GM10847 (cell line): Measurements from ENCODE around the gene EPHB1.

Source experiments
- POLR2A ChIP-seq: IDR thresholded peaks from 2 replicates; pipeline ENCODE4 v1.6.1; 2011; ENCODE audit not compliant: insufficient read length; ENCODE audit errors: extremely low read depth

The EPHB1 gene

DNA sequence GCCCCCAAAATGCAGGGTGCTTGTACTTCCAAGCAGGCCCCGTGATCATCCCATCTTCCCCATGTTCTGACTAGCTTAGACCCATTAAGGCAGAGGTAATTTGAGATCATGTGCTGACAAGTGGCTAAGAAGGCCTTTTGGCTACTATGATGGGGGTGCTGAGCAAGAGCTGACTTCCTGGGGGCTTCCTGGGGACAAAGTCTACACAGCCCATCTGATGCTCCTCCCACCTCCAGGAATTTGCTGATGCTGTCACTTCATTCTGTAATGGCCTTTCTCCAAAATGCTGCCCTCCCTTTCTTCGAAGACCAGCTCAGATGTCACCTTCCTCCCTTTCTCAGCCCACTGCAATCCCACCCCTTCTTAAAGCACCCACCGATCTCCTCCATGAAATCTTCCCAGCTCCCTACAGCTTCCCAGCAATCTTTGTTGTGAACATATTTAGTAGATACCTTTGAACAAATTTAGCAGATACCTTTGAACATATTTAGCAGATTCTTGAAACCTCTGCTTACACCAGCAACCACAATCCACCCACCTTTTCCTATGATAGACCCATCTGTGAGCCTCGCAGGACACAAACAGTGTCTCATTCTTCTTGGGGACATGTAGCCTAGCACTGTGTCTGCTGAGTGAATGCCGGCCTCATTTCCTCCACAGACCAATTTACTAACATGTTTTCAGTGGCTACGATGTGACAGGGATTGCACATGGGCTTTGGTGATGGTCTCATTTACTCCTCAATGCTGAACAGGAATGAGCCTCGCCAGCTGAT is 223.3 kb downstream of the EPHB1 start:
- TF ChIP-seq POLR2A, result no peak

DNA sequence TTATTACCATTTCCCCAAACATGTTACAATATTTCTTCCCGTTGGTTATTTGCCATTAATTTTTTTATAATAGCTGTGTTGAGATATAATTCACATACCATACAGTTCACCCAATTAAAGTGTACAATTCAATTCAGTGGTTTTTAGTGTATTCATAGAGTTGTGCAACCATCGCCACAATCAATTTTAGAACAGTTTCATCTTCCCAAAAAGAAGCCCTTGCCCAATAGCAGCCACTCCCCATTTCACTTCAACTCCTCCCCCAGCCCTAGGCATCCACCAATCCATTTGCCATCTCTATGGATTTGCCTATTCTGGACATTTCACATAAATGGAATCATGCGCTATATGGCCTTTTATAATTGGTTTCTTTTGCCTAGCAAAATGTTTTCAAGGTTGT is 225.1 kb downstream of the EPHB1 start:
- TF ChIP-seq POLR2A, result no peak

DNA sequence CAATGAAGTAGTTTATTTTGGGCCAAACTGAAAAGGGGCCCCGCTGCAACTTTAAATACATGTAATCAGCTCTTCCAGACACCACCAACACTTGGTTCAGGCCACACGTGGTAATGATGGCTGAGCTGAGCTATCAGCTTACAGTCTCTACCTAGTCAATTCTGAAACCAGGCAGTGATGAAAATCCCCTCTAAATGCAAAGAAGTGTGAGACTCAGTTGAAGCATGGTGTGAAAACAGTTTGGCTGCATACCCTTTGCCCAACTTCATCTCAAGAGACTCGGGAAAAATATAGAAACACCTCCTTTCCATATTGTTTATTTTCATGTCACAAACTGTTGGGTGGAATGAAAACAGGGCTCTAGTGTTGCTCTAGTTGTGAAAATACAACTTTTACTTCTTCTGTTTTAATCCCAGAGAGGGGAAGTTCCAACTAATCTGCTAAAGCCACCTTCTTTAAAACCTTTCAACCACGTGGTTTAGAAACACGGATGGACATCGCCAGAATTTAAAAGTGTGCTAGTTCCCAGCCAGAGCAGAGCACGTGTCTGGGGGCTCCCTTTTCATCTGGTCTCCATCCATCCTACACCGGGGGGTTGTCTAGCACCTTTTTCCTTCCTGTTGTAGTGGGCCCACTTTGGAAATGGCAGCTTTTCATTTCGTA is 229.1 kb downstream of the EPHB1 start:
- no peak for TF ChIP-seq POLR2A

DNA sequence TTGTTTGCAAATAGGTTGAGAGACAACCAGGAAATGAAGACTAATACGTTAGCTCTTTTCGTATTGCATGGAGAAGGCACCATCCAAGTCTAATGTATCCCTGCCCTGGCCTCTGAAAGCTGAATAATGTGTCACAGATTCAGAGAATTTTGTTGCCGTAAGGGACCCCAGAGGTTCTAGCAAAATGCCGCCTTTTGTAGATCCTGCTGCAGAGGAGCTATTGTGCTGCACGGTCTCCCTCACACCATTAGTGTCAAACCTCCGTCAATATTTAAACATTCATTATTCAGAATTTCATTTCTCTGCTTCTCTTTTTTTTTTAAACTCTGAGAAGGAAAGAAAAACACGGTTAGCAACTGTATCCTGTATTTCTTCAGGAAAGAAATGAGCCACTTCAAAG is 238.7 kb downstream of the EPHB1 start:
- TF ChIP-seq POLR2A, result no peak

DNA sequence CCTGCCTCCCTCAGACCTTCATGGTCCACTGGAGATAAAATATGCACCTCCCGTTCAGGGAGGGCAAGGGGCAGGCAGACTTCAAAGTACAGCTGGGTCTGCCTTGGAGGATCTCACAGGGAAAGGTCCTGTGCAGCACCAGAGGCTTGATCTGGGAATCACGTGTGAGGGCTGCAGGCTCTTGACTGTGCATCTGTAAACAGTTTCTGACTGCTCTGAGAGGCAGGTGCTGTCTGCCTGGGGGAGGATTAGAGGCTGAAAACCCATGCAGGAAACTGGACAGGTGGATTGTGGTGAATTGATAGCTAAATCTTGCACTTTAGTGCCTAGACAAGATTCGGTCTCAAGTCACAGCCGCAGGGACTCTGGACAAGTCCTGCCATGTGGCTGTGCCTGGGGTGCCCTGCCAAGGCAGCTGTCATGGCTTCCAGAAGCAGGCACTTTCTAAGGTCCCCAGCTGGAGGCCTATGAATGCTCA is 239.3 kb downstream of the EPHB1 start:
- no peak for TF ChIP-seq POLR2A

DNA sequence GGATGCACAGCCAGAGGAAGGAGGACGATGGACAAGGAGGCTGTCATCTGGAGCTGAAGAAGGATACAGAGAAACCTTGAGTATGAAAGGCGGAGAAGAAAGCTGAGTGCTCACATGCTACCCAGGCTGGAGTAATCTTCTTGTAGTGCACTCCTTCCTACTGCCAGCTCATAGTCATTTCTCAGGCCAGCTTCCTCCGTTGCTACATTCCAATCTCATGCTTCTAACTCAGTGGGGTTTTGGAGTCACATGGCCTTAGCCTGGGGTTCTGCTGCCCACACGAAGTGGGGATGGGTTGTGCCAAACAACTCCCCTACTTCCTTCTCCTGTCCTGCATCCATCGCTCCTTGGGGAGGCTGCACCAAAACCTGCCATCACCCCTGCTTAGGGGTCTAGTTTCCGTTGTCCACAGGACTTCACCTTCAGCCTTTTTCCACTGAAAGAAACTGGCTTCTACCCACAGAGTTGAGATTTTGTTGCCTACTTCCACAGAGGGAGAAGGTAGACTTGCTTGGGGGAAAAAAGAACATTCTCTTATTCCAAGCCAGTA is 239.9 kb downstream of the EPHB1 start:
- no peak for TF ChIP-seq POLR2A

DNA sequence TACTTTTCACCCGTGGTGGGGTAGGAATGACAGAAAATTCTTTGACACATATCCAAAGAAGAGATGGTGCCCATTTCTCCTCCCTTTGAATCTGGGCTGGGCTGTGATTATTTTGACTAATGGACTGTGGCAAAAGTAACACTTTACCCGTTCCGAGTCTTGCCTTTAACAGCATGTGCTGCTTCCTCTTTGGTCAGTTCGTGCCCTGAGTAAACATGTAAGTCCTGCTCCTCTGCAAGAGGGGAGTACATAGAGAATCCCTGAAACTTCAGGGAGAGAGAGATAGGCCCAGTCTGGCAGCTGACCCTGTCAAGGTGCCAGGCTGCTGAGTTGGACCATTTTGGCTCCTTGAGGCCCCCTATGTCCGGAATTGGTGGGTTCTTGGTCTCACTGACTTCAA is 243.1 kb downstream of the EPHB1 start:
- no peak for TF ChIP-seq POLR2A

DNA sequence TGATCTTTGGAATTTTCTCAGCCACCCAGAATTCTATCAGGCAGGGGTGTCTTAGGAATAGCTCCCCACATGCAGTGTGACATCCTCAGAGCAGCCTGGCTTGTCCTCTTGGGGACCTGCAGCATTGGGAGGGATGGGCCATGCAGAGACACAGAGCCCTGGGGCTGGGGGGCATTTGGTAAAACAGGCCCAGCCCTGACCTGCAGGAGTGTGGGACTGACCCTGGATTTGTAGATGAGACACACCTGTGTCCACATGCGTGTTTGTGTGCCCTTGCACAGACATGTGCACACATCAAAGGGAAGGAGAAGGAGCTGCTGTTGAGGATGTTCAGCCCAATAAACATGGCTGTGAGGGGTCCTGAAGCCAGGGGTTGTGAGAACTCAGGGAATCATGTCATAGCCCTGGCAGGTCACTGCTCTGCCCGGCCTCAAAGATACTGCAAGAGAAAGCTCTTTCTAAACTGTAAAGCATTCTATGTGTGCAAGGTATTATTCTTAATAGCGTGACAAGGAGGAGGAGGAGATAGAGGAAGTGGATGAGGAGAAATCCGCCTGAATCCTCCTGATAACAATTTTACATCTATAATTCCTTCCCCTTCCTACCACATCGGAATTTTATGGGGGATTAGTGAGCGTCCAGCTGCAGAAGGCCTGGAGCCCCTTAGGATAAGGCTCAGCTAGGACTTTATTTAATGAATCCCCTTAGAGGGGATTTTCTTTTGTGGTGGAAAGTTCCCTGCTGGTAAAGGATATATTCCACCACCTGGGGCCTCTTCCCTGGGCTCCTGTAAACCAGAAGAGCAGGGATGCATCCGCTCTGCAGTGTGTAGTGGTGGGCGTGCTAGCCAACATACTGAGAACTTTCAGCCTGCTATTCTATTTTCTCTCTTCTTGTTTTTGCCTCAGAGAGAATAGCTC is 245.5 kb downstream of the EPHB1 start:
- TF ChIP-seq POLR2A, result no peak

DNA sequence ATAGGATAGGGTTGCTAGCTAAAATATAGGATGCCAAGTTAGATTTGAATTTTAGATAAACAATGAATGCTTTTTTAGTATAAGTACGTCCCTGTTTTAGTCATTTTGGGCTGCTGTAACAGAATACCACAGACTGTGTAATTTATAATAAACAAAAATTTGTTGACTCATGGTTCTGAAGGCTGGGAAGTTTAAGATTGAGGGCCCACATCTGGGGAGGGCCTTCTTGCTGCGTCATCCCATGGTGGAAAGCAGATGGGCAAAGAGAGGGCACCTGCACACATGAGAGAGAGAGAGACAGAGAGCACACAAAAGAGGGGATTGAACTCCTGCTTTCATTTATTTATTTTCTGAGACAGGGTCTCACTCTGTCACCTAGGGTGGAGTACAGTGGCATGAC is 246.5 kb downstream of the EPHB1 start:
- TF ChIP-seq POLR2A, result no peak

DNA sequence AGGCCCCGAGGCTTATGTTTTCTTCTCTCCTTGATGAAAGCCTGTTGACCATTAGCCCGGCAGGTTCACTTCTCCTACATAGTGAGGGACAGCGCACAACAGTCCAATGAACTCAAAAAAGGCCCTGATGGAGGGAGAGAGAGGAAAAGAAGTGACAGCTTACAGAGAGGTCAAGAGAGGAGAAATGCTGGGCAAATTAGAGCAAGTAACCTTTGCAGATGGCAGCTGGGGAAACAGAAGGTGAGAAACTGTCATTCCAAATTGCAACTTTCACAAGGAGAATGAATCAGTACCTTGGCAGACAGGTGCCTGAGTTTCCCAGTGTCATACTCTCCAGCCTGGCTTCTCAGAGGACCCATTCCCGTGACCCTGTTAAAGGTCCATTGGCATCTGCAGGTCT is 252.0 kb downstream of the EPHB1 start:
- no peak for TF ChIP-seq POLR2A

DNA sequence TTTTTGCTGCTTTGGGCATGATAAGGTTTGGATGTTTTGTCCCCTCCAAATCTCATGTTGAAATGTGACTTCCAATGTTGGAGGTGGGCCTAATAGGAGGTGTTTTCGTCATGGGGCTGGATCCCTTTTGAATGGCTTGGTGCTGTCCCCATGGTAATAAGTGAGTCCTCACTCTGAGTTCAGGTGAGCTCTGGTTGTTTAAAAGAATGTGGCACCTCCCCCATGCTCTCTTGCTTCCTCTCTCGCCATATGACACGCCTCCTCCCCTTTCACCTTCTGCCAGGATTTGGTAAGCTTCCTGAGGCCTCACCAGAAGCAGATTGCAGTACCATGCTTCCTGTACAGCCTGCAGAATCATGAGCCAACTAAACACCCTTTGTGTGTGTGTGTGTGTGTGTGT is 255.5 kb downstream of the EPHB1 start:
- no peak for TF ChIP-seq POLR2A

DNA sequence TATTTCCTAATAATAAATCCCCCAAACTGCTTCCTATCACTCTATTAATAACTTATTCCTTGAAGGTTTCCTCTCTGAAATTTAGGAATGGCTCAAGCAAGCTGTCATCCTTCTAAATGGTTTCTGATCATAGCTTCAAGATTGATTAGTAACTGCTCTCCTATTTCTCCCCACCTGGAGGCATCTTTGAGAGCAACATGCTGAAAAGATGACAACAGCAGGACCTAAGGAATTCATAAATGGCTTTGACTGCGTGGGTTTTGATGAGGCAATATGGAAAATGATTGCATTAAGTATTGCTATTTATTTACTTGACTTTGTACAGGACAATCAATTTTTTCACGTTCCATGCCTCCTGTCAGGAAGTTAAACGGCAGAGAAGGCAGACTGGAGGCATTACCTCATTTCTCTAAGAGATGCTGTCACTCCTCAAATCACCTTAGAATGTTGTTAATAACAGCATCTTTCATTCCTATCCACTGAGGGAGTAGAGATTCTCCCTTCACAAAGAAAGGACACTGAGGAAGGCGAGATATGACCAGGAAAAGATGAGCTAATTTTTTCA is 256.4 kb downstream of the EPHB1 start:
- no peak for TF ChIP-seq POLR2A

DNA sequence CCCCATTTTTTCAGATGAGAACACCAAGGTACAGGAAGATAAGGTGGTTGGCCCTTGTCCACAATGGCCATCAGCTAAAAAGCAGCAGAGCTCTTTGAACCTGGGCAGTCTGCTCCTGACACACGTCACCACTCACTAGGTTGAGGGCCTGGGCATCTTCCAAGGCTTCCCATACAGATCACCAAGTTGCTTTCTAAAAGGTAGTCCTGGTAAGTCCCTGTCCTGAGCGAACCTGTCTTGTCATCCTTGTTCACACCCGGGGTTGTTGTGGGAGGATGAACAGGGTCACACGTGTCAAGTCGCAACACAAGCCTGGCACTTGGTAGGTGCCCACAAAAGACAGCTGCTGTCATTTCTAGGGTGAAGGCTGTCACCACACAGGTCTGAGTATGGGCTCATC is 260.4 kb downstream of the EPHB1 start:
- no peak for TF ChIP-seq POLR2A

DNA sequence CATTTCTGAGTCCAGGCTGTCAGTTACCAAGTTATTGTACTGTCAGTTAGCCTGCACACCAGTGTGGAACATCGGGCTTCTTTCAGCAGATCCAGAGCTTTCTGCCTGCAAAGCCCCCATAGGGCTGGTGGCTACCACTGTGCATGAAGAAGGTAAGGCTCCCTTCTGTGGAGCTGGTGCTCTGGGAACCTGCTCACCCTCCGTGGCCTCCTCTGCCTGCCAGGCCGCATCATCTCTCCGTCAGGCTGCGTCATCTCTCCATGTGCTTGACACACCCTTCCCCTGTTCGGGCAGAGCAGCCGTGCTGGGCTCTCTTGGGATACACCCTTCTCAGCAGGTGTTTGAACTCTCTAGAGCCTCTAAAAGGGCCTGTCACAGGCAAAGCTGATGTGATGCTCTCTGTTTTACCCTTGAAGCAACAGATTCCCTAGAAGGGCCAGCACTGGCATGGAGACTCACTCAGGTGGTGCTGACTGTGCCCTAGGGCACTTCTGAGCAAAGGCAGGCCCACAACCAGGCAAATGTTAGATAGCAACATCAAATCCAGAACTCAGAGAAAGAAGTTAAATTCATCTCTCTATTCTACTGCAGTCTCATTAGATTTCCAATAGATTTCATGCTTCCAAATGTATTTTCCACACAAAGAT is 261.1 kb downstream of the EPHB1 start:
- no peak for TF ChIP-seq POLR2A
